H9 (cell line): ENCODE data around the gene APOL2. TPM values are rescaled to one million over a fixed set of nuclear protein-coding genes. Genes with fewer than 3 reads are reported as not detected.

ENCODE experiments used
- DNase-seq: peaks from one replicate; pipeline ENCODE4 v3.0.0-alpha.2; 2017
- H2AFZ ChIP-seq: one replicate; pipeline ENCODE4 v1.6.1; 2013; ENCODE audit warnings: mild to moderate bottlenecking, low read length, control low read depth, moderate library complexity
- H2AK5ac ChIP-seq: 2 replicates; pipeline ENCODE4 v1.6.1; 2013; ENCODE audit warnings: low read length, control low read depth, mixed read lengths; ENCODE audit not compliant: insufficient read length
- H2BK120ac ChIP-seq: one replicate; pipeline ENCODE4 v1.6.1; 2013; ENCODE audit warnings: low read depth, mild to moderate bottlenecking, low read length, control low read depth, inconsistent platforms; ENCODE audit not compliant: poor library complexity, severe bottlenecking
- H2BK12ac ChIP-seq: 2 replicates; pipeline ENCODE4 v1.6.1; 2013; ENCODE audit warnings: low read length, control low read depth, mixed read lengths, low read depth; ENCODE audit not compliant: insufficient read length
- H2BK15ac ChIP-seq: 2 replicates; pipeline ENCODE4 v1.6.1; 2013; ENCODE audit warnings: low read depth, low read length, control low read depth
- H2BK20ac ChIP-seq: one replicate; pipeline ENCODE4 v1.6.1; 2013; ENCODE audit warnings: low read depth, mild to moderate bottlenecking, low read length, control low read depth, inconsistent platforms; ENCODE audit not compliant: poor library complexity, severe bottlenecking
- H2BK5ac ChIP-seq: 2 replicates; pipeline ENCODE4 v1.6.1; 2013; ENCODE audit warnings: low read length, control low read depth, mixed read lengths; ENCODE audit not compliant: insufficient read length
- H3K14ac ChIP-seq: 2 replicates; pipeline ENCODE4 v1.6.1; 2013; ENCODE audit warnings: low read length, control low read depth; ENCODE audit not compliant: insufficient read depth
- H3K18ac ChIP-seq: 2 replicates; pipeline ENCODE4 v1.6.1; 2013; ENCODE audit warnings: low read depth, mild to moderate bottlenecking, mixed read lengths, low read length, control low read depth; ENCODE audit not compliant: insufficient read length
- H3K23ac ChIP-seq: 2 replicates; pipeline ENCODE4 v1.6.1; 2013; ENCODE audit warnings: low read length, control low read depth, mixed read lengths, low read depth; ENCODE audit not compliant: insufficient read length
- H3K23me2 ChIP-seq: 2 replicates; pipeline ENCODE4 v1.6.1; 2013; ENCODE audit warnings: low read depth, mild to moderate bottlenecking, mixed read lengths, low read length, control low read depth; ENCODE audit not compliant: insufficient read length, poor library complexity, severe bottlenecking
- H3K27ac ChIP-seq: 2 replicates; pipeline ENCODE4 v1.5.1; 2013; ENCODE audit warnings: low read length, control low read depth, mixed read lengths, low read depth; ENCODE audit not compliant: insufficient read length
- H3K27me3 ChIP-seq: 2 replicates; pipeline ENCODE4 v1.6.1; 2013; ENCODE audit warnings: low read length, control low read depth, inconsistent platforms; ENCODE audit not compliant: insufficient read depth
- H3K4ac ChIP-seq: 2 replicates; pipeline ENCODE4 v1.6.1; 2013; ENCODE audit warnings: low read depth, mild to moderate bottlenecking, control low read depth, inconsistent platforms, low read length, moderate library complexity
- H3K4me1 ChIP-seq: 2 replicates; pipeline ENCODE4 v1.6.1; 2013; ENCODE audit warnings: low read length, control low read depth, inconsistent platforms; ENCODE audit not compliant: insufficient read depth
- H3K4me2 ChIP-seq: 2 replicates; pipeline ENCODE4 v1.6.1; 2013; ENCODE audit warnings: low read length, control low read depth, mixed read lengths; ENCODE audit not compliant: insufficient read length, insufficient read depth
- H3K56ac ChIP-seq: 2 replicates; pipeline ENCODE4 v1.6.1; 2013; ENCODE audit warnings: low read depth, mild to moderate bottlenecking, mixed read lengths, low read length, control low read depth; ENCODE audit not compliant: insufficient read length
- H3K79me1 ChIP-seq: 2 replicates; pipeline ENCODE4 v1.6.1; 2013; ENCODE audit warnings: low read depth, mild to moderate bottlenecking, moderate library complexity, low read length, control low read depth, inconsistent platforms; ENCODE audit not compliant: insufficient read depth, poor library complexity, severe bottlenecking
- H3K79me2 ChIP-seq: 2 replicates; pipeline ENCODE4 v1.6.1; 2013; ENCODE audit warnings: low read length, control low read depth, inconsistent platforms; ENCODE audit not compliant: insufficient read depth
- H3K9ac ChIP-seq: 2 replicates; pipeline ENCODE4 v1.6.1; 2013; ENCODE audit warnings: low read length, control low read depth, mixed read lengths; ENCODE audit not compliant: insufficient read length; ENCODE audit errors: extremely low read depth
- H3K9me3 ChIP-seq: one replicate; pipeline ENCODE4 v1.6.1; 2013; ENCODE audit warnings: low read depth, low read length, inconsistent platforms; ENCODE audit not compliant: control insufficient read depth
- H3T11ph ChIP-seq: one replicate; pipeline ENCODE4 v1.6.1; 2013; ENCODE audit warnings: mild to moderate bottlenecking, low read length, control low read depth, inconsistent platforms
- H4K20me1 ChIP-seq: one replicate; pipeline ENCODE4 v1.6.1; 2013; ENCODE audit not compliant: control insufficient read depth, insufficient read length, insufficient read depth
- H4K5ac ChIP-seq: 2 replicates; pipeline ENCODE4 v1.6.1; 2013; ENCODE audit warnings: low read depth, mild to moderate bottlenecking, mixed read lengths, low read length, control low read depth; ENCODE audit not compliant: insufficient read length
- H4K8ac ChIP-seq: replicated peaks from 2 replicates; pipeline ENCODE4 v1.6.1; 2013; ENCODE audit warnings: low read length, control low read depth, mixed read lengths, low read depth; ENCODE audit not compliant: insufficient read length
- H4K91ac ChIP-seq: 2 replicates; pipeline ENCODE4 v1.6.1; 2013; ENCODE audit warnings: low read depth, mild to moderate bottlenecking, moderate library complexity, mixed read lengths, low read length, control low read depth; ENCODE audit not compliant: insufficient read length
- H3K27ac Mint-ChIP-seq, 3 experiments: 2 replicates in 2 of 3; 3 replicates in 1 of 3; pipeline ENCODE4 v1.8.0; 2020 to 2021; ENCODE audit warnings: mixed read lengths in 3 of 3, mild to moderate bottlenecking in 1 of 3, moderate library complexity in 1 of 3
- H3K27me3 Mint-ChIP-seq: 2 replicates; pipeline ENCODE4 v1.8.0; 2021; ENCODE audit warnings: low read depth, mild to moderate bottlenecking, moderate library complexity, mixed read lengths
- H3K36me3 Mint-ChIP-seq, 3 experiments: 2 replicates in 2 of 3; 3 replicates in 1 of 3; pipeline ENCODE4 v1.8.0; 2020 to 2021; ENCODE audit warnings: low read depth in 3 of 3, mixed read lengths in 3 of 3; ENCODE audit not compliant: insufficient read depth in 1 of 3
- H3K4me1 Mint-ChIP-seq, 2 experiments: 2 replicates each; pipeline ENCODE4 v1.8.0; 2020; ENCODE audit warnings: mixed read lengths in 2 of 2
- H3K4me3 Mint-ChIP-seq, 2 experiments: 2 replicates in 1 of 2; 3 replicates in 1 of 2; pipeline ENCODE4 v1.8.0; 2020 to 2021; ENCODE audit warnings: mild to moderate bottlenecking in 2 of 2, mixed read lengths in 2 of 2, moderate library complexity in 1 of 2
- H3K9me3 Mint-ChIP-seq, 2 experiments: 2 replicates in 1 of 2; 3 replicates in 1 of 2; pipeline ENCODE4 v1.8.0; 2020; ENCODE audit warnings: mild to moderate bottlenecking in 2 of 2, mixed read lengths in 2 of 2, moderate library complexity in 1 of 2
- WGBS: extraction: QIAGEN DNeasy Blood & Tissue Kit; methylation state at CpG from one replicate; pipeline ENCODE4 v1.1.7; 2013; ENCODE audit warnings: missing lambda C conversion rate, low lambda C conversion rate, mixed read lengths; ENCODE audit not compliant: insufficient read length; ENCODE audit errors: extremely low coverage; 5-methylcytosine and 5-hydroxymethylcytosine counted together
- total RNA-seq: library from RNA; stranded (reverse); gene quantifications from 2 replicates; pipeline ENCODE4 v1.2.1, GENCODE V29; 2021
- TF ChIP-seq, protein P1 (sequence below): fragments of 200-600 bp; sonication (generic); conservative IDR thresholded peaks from 3 replicates; pipeline ENCODE4 v1.8.0; 2021; ENCODE audit warnings: antibody characterized with exemption, mild to moderate bottlenecking

The APOL2 gene
- total RNA-seq, 1 experiment from 2014 or later, result 15.6 TPM

DNA sequence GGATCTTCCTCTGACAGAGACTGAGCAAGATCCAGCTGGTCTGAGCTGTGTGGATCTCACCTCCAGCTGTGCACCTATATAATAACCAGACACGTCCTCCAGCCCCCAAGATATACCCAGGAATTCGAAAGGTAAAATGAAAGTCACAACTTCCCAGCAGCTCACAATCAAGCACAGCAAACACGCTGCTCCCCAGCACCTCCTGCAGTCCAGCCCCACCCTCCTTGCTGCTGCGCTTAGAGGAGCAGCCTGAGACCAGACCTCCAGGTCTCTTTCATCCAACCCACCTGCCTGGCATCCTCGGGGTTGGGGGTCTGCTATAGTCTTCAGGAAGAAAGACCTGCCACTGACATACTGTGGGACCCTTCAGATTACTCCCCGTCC is 34.7 kb downstream of the APOL2 start:
- Histone ChIP-seq H2BK120ac (no peak overlapping the region), H3K9me3 (no peaks in the 10 kb centered on the region), H3K9ac (no peak overlapping the region), H2AFZ (no peak overlapping the region), H2BK20ac (no peak overlapping the region), H3K4ac (no peak overlapping the region), H2BK15ac (no peak overlapping the region), H3K14ac (no peak overlapping the region), H2AK5ac (no peak overlapping the region), H3K4me1 (no peaks in the 10 kb centered on the region), H3K79me1 (no peaks in the 10 kb centered on the region), H4K91ac (no peak overlapping the region), H3T11ph (no peak overlapping the region), H4K8ac (no peak overlapping the region), H3K23ac (no peak overlapping the region), H2BK5ac (no peak overlapping the region), H3K27ac (no peak overlapping the region), H3K27me3 (no peaks in the 10 kb centered on the region), H3K56ac (no peak overlapping the region), H3K23me2 (no peaks in the 10 kb centered on the region), H3K4me2 (no peak overlapping the region), H2BK12ac (no peak overlapping the region), H4K20me1 (no peaks in the 10 kb centered on the region), H3K79me2 (no peaks in the 10 kb centered on the region), H4K5ac (no peak overlapping the region), H3K18ac (no peak overlapping the region)
- no CpG with 5 or more reads among the region's 6 CpGs for WGBS
- H3K4me3 Mint-ChIP-seq, result no peak overlapping the region
- no peak overlapping the region for H3K27ac Mint-ChIP-seq
- H3K36me3 Mint-ChIP-seq, result no peaks in the 10 kb centered on the region; a peak in 1 of 7 replicates
- TF ChIP-seq, protein P1, sequence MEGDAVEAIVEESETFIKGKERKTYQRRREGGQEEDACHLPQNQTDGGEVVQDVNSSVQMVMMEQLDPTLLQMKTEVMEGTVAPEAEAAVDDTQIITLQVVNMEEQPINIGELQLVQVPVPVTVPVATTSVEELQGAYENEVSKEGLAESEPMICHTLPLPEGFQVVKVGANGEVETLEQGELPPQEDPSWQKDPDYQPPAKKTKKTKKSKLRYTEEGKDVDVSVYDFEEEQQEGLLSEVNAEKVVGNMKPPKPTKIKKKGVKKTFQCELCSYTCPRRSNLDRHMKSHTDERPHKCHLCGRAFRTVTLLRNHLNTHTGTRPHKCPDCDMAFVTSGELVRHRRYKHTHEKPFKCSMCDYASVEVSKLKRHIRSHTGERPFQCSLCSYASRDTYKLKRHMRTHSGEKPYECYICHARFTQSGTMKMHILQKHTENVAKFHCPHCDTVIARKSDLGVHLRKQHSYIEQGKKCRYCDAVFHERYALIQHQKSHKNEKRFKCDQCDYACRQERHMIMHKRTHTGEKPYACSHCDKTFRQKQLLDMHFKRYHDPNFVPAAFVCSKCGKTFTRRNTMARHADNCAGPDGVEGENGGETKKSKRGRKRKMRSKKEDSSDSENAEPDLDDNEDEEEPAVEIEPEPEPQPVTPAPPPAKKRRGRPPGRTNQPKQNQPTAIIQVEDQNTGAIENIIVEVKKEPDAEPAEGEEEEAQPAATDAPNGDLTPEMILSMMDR, result no peak
- peaks cover 7% of the 10 kb centered on the region for H3K27me3 Mint-ChIP-seq
- peaks cover 18 to 32% of the 10 kb centered on the region in 2 experiments for H3K4me1 Mint-ChIP-seq
- peaks cover 9 to 10% of the 10 kb centered on the region in 2 experiments for H3K9me3 Mint-ChIP-seq
- DNase-seq, result no peak
